C4-2B (cell line): ENCODE measurements around the gene TRUB1.

Experiments used
- ZFX ChIP-seq: fragments of 450-650 bp; IDR thresholded peaks from 2 replicates; pipeline ENCODE4 v1.6.1; 2017
- TF ChIP-seq, protein P1 (sequence below): fragments of 450-650 bp; conservative IDR thresholded peaks from 2 replicates; pipeline ENCODE4 v1.5.1; 2017; ENCODE audit warnings: mild to moderate bottlenecking

GRCh38 chr10:114970515-114970914 is 32.5 kb downstream of the TRUB1 start:
- TF ChIP-seq, protein P1, sequence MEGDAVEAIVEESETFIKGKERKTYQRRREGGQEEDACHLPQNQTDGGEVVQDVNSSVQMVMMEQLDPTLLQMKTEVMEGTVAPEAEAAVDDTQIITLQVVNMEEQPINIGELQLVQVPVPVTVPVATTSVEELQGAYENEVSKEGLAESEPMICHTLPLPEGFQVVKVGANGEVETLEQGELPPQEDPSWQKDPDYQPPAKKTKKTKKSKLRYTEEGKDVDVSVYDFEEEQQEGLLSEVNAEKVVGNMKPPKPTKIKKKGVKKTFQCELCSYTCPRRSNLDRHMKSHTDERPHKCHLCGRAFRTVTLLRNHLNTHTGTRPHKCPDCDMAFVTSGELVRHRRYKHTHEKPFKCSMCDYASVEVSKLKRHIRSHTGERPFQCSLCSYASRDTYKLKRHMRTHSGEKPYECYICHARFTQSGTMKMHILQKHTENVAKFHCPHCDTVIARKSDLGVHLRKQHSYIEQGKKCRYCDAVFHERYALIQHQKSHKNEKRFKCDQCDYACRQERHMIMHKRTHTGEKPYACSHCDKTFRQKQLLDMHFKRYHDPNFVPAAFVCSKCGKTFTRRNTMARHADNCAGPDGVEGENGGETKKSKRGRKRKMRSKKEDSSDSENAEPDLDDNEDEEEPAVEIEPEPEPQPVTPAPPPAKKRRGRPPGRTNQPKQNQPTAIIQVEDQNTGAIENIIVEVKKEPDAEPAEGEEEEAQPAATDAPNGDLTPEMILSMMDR: no peak
- no peak for TF ChIP-seq ZFX
